Neural progenitor cell (in vitro differentiated cells): ENCODE data around the gene MORN1. TPM values are rescaled to one million over a fixed set of nuclear protein-coding genes. Genes with fewer than 3 reads are reported as not detected.

Experiments
- DNase-seq: peaks from one replicate; pipeline ENCODE4 v3.0.0-alpha.2; 2016; ENCODE audit warnings: low spot score
- H2AFZ ChIP-seq: fragments of 200-600 bp; sonication (generic); replicated peaks from 2 replicates; pipeline ENCODE4 v1.6.1; 2016; ENCODE audit warnings: antibody characterized with exemption
- H3F3A ChIP-seq: fragments of 200-600 bp; sonication (generic); 2 replicates; pipeline ENCODE4 v1.6.1; 2016; ENCODE audit warnings: antibody characterized with exemption, low read depth
- H3K27ac ChIP-seq: fragments of 200-600 bp; sonication (generic); 2 replicates; pipeline ENCODE4 v1.5.1; 2016; ENCODE audit warnings: mild to moderate bottlenecking
- H3K27me3 ChIP-seq: fragments of 200-600 bp; sonication (generic); 2 replicates; pipeline ENCODE4 v1.6.1; 2016; ENCODE audit warnings: mild to moderate bottlenecking, moderate library complexity
- H3K36me3 ChIP-seq: fragments of 200-600 bp; sonication (generic); 2 replicates; pipeline ENCODE4 v1.5.1; 2016
- H3K4me1 ChIP-seq: fragments of 200-600 bp; sonication (generic); 2 replicates; pipeline ENCODE4 v1.6.1; 2016; ENCODE audit warnings: mixed run types
- H3K4me2 ChIP-seq: fragments of 200-600 bp; sonication (generic); 2 replicates; pipeline ENCODE4 v1.6.1; 2016
- H3K4me3 ChIP-seq: fragments of 200-600 bp; sonication (generic); 2 replicates; pipeline ENCODE4 v1.5.1; 2016
- H3K79me2 ChIP-seq: fragments of 200-600 bp; sonication (generic); 2 replicates; pipeline ENCODE4 v1.6.1; 2016; ENCODE audit warnings: low read depth
- H3K9ac ChIP-seq: fragments of 200-600 bp; sonication (generic); 2 replicates; pipeline ENCODE4 v1.6.1; 2016
- H3K9me3 ChIP-seq: fragments of 200-600 bp; sonication (generic); 2 replicates; pipeline ENCODE4 v1.5.1; 2016; ENCODE audit warnings: low read depth
- H4K20me1 ChIP-seq: fragments of 200-600 bp; sonication (generic); 2 replicates; pipeline ENCODE4 v1.6.1; 2016; ENCODE audit warnings: low read depth
- H3K27ac Mint-ChIP-seq: 3 replicates; pipeline ENCODE4 v1.8.0; 2021; ENCODE audit warnings: mixed read lengths
- H3K27me3 Mint-ChIP-seq: 2 replicates; pipeline ENCODE4 v1.8.0; 2022; ENCODE audit warnings: low read depth, mild to moderate bottlenecking, inconsistent platforms, moderate library complexity, mixed read lengths; ENCODE audit not compliant: insufficient read depth
- H3K36me3 Mint-ChIP-seq: 3 replicates; pipeline ENCODE4 v1.8.0; 2021; ENCODE audit warnings: mixed read lengths
- H3K4me1 Mint-ChIP-seq: 3 replicates; pipeline ENCODE4 v1.8.0; 2021; ENCODE audit warnings: mixed read lengths
- H3K4me3 Mint-ChIP-seq: 3 replicates; pipeline ENCODE4 v1.8.0; 2021; ENCODE audit warnings: mild to moderate bottlenecking, moderate library complexity, mixed read lengths
- H3K9me3 Mint-ChIP-seq: 3 replicates; pipeline ENCODE4 v1.8.0; 2020; ENCODE audit warnings: mixed read lengths
- EZH2 ChIP-seq: fragments of 200-600 bp; sonication (generic); IDR thresholded peaks from 2 replicates; pipeline ENCODE4 v1.6.1; 2017; ENCODE audit warnings: antibody characterized with exemption, mild to moderate bottlenecking, moderate library complexity
- EZH2phosphoT487 ChIP-seq: fragments of 200-600 bp; sonication (generic); IDR thresholded peaks from 2 replicates; pipeline ENCODE4 v1.6.1; 2017; ENCODE audit warnings: antibody characterized with exemption
- total RNA-seq: library from RNA; depleted of rRNA; stranded (reverse); fragments of >200 nt; gene quantifications from 2 replicates; pipeline ENCODE4 v1.2.3, GENCODE V29; 2015; ENCODE audit warnings: low replicate concordance
- TF ChIP-seq, protein P1 (sequence below): fragments of 200-600 bp; sonication (generic); IDR thresholded peaks from 2 replicates; pipeline ENCODE4 v1.5.1; 2017; ENCODE audit warnings: antibody characterized with exemption, mild to moderate bottlenecking

The MORN1 gene
- total RNA-seq, 1 donor from 2014 or later: 7.0 TPM

GRCh38 chr1:2372551-2373490 is 18.5 kb downstream of the MORN1 start:
- Histone ChIP-seq H3K4me1 (no peaks in the 10 kb centered on the region), H3F3A (no peaks in the 10 kb centered on the region), H3K27me3 (no peaks in the 10 kb centered on the region), H3K79me2 (no peaks in the 10 kb centered on the region), H3K36me3 (no peaks in the 10 kb centered on the region), H4K20me1 (no peaks in the 10 kb centered on the region), H3K9me3 (no peaks in the 10 kb centered on the region), H3K27ac (no peak overlapping the region), H2AFZ (no peak overlapping the region), H3K4me2 (no peak overlapping the region), H3K9ac (no peak overlapping the region), H3K4me3 (no peak overlapping the region)
- no peak for DNase-seq
- Mint-ChIP-seq H3K9me3 (no peaks in the 10 kb centered on the region), H3K27ac (no peak overlapping the region), H3K27me3 (peaks cover 3% of the 10 kb centered on the region), H3K4me1 (no peaks in the 10 kb centered on the region), H3K36me3 (peaks cover 18% of the 10 kb centered on the region), H3K4me3 (no peak overlapping the region)
- TF ChIP-seq, protein P1, sequence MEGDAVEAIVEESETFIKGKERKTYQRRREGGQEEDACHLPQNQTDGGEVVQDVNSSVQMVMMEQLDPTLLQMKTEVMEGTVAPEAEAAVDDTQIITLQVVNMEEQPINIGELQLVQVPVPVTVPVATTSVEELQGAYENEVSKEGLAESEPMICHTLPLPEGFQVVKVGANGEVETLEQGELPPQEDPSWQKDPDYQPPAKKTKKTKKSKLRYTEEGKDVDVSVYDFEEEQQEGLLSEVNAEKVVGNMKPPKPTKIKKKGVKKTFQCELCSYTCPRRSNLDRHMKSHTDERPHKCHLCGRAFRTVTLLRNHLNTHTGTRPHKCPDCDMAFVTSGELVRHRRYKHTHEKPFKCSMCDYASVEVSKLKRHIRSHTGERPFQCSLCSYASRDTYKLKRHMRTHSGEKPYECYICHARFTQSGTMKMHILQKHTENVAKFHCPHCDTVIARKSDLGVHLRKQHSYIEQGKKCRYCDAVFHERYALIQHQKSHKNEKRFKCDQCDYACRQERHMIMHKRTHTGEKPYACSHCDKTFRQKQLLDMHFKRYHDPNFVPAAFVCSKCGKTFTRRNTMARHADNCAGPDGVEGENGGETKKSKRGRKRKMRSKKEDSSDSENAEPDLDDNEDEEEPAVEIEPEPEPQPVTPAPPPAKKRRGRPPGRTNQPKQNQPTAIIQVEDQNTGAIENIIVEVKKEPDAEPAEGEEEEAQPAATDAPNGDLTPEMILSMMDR: no peak
- TF ChIP-seq EZH2: no peak

- no peak overlapping the region for H3K4me2 ChIP-seq
- peaks cover 3% of the 10 kb centered on the region for H3K27me3 Mint-ChIP-seq
These were observed 23.2 kb downstream of the MORN1 start for GRCh38 chr1:2368053-2368744.

GRCh38 chr1:2363847-2364513 is 27.4 kb downstream of the MORN1 start:
- Histone ChIP-seq H3K9me3 (peaks cover 5% of the 10 kb centered on the region), H3K4me1 (no peaks in the 10 kb centered on the region), H3K27ac (no peak overlapping the region), H3K27me3 (no peaks in the 10 kb centered on the region), H2AFZ (no peak overlapping the region), H3F3A (no peaks in the 10 kb centered on the region), H4K20me1 (no peaks in the 10 kb centered on the region), H3K9ac (no peak overlapping the region), H3K36me3 (no peaks in the 10 kb centered on the region), H3K4me3 (no peak overlapping the region), H3K79me2 (no peaks in the 10 kb centered on the region), H3K4me2 (no peak overlapping the region)
- no peak overlapping the region for H3K4me3 Mint-ChIP-seq
- peaks cover 6% of the 10 kb centered on the region for H3K27me3 Mint-ChIP-seq
- no peak overlapping the region for H3K27ac Mint-ChIP-seq
- TF ChIP-seq, protein P1: no peak
- no peak for TF ChIP-seq EZH2
- TF ChIP-seq EZH2phosphoT487: no peak
- H3K9me3 Mint-ChIP-seq: peaks cover 20% of the 10 kb centered on the region
- DNase-seq: no peak
- peaks cover 31% of the 10 kb centered on the region for H3K36me3 Mint-ChIP-seq
- H3K4me1 Mint-ChIP-seq: no peaks in the 10 kb centered on the region

More at GRCh38 chr1:2368053-2368744, 23.2 kb downstream of the MORN1 start:
- Histone ChIP-seq H3K27me3 (no peaks in the 10 kb centered on the region), H3K4me1 (no peaks in the 10 kb centered on the region), H2AFZ (no peak overlapping the region), H4K20me1 (no peaks in the 10 kb centered on the region), H3K79me2 (no peaks in the 10 kb centered on the region), H3K9ac (no peak overlapping the region), H3K4me3 (no peak overlapping the region), H3K36me3 (no peaks in the 10 kb centered on the region), H3K27ac (no peak overlapping the region), H3F3A (no peaks in the 10 kb centered on the region), H3K9me3 (peaks cover 5% of the 10 kb centered on the region)
- Mint-ChIP-seq H3K4me3 (no peak overlapping the region), H3K4me1 (no peaks in the 10 kb centered on the region), H3K27ac (peak overlapping the region; percentile 9), H3K9me3 (peaks cover 11% of the 10 kb centered on the region), H3K36me3 (peaks cover 27% of the 10 kb centered on the region)
- no peak for DNase-seq
- TF ChIP-seq EZH2phosphoT487: no peak
- TF ChIP-seq, protein P1: no peak
- TF ChIP-seq EZH2: no peak
